Left colon (tissue), 2 donors: ENCODE results near the gene ZFC3H1. TPM values are rescaled to one million over a fixed set of nuclear protein-coding genes. Genes with fewer than 3 reads are reported as not detected.

ENCODE experiments used
- ATAC-seq: fragments of 200-7000 bp; cut with Tn5 transposase; one replicate; pipeline ENCODE4 v1.9.1; 2020; ENCODE audit warnings: mild to moderate bottlenecking, moderate library complexity
- DNase-seq, 2 donors: peaks; one replicate each; pipeline ENCODE4 v3.0.0-alpha.2; 2020
- intact Hi-C, 2 donors: fragments of 100-400 bp; cut with DNase I in 1 of 2; cut with micrococcal nuclease in 1 of 2; formaldehyde crosslinking; loops; one replicate each; pipeline versions ENCODE4 v1.11.2 to v1.14.0; 2022; cut with DNase I, micrococcal nuclease
- total RNA-seq, 2 donors: library from RNA; stranded (reverse); fragmentation: NEBNext Ultra II Directional; extraction: Animal tissue kit (Norgen Biotek cat#: 25700); gene quantifications; one replicate each; pipeline ENCODE4 v1.2.1, GENCODE V29; 2021
- donor health status: DM: no; HTN: no; CAD: no.
- donor health status: DM: yes; HTN: yes; CAD: no.

The ZFC3H1 gene
- total RNA-seq, 2 donors from 2014 or later = 41.3 to 42.1 TPM

DNA sequence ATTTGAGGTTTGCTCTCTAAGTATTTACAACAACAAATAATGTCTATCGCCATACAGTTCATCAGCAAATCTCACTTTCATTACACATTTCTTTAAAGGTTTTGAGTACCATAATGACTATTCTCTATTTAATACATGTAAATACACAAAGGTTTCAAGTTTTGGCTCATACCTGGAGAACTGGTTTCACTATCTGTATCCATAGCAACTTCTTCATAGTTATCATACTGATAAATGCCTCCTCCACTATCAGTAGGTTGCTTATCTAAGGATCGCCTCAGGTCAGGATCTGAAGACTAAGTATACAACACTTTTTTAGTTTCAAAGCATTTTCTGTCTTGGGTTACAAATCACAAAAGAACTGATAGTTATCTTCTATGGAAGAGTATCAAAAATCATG is 21.4 kb downstream of the ZFC3H1 start:
- ATAC-seq = no peak
- no peak for DNase-seq
- intact Hi-C loops = no loop called here

GRCh38 chr12:71641390-71641789 is 22.3 kb downstream of the ZFC3H1 start:
- no peak for DNase-seq
- no peak for ATAC-seq
- intact Hi-C loops = no loop called here

GRCh38 chr12:71640316-71640715 is 23.3 kb downstream of the ZFC3H1 start:
- ATAC-seq (no peak), DNase-seq (no peak)
- intact Hi-C loops = no loop called here

- intact Hi-C loops = loop anchor here in 1 of 2 donors (10.0 kb wide), 1 partner anchor 225 kb away; no protein-coding TSS in a partner anchor
- peak; percentile 60 for ATAC-seq
Measured at GRCh38 chr12:71639341-71639760, 24.3 kb downstream of the ZFC3H1 start.

GRCh38 chr12:71638499-71638898 is 25.1 kb downstream of the ZFC3H1 start:
- intact Hi-C loops = loop anchor here in 1 of 2 donors (10.0 kb wide), 1 partner anchor 224 kb away; no protein-coding TSS in a partner anchor
- DNase-seq (no peak), ATAC-seq (no peak)

More at GRCh38 chr12:71639341-71639760, 24.3 kb downstream of the ZFC3H1 start:
- no peak for DNase-seq

GRCh38 chr12:71636704-71637115 is 26.9 kb downstream of the ZFC3H1 start:
- intact Hi-C loops = loop anchor here in 1 of 2 donors (10.0 kb wide), 1 partner anchor 222 kb away; no protein-coding TSS in a partner anchor
- DNase-seq = no peak
- peak; percentile 71 for ATAC-seq

- intact Hi-C loops = no loop called here
- DNase-seq = no peak
- ATAC-seq = peak; percentile 59
Measured at GRCh38 chr12:71627438-71628002, 36.1 kb downstream of the ZFC3H1 start.

DNA sequence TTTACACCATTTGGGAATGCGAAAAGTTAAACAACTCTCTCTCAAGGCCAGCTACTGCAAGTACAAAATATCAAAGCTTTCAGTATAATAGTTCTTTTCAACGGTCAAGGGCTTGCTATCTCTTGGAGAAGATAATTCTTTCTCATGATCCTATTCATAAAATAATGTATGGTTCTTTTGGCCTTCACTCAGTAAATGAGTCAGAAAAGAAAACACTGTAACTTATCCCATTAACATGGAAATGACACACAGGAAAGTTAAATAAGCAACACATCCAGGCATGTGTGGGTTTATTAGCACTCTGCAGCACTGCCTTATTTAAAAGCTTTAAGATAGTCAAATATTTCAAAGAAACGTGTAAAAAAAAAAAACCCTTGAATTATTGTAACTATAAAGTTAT is 36.9 kb downstream of the ZFC3H1 start:
- peak; percentile 59 for ATAC-seq
- DNase-seq = no peak
- intact Hi-C loops = no loop called here

- DNase-seq = no peak
- intact Hi-C loops = no loop called here
- ATAC-seq = no peak
Measured at GRCh38 chr12:71626098-71626497, 37.5 kb downstream of the ZFC3H1 start.

DNA sequence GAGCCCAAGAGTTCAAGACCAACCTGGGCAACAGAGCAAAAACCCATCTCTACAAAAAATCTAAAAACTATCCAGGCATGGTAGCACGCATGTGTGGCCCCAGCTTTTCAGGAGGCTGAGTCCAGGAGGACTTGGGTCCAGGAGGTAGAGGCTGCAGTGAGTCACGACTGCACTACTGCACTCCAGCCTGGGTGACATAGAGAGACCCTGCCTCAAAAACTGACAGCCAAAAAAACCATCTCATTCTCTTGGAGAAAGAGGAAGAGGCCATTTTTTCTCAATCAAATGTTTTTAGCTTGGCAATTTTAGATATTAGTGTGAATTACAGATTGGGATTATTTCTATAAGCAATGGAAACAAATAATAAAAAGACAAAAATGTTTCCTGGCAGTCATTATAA is 38.2 kb downstream of the ZFC3H1 start:
- intact Hi-C loops = no loop called here
- no peak for ATAC-seq
- DNase-seq = no peak

DNA sequence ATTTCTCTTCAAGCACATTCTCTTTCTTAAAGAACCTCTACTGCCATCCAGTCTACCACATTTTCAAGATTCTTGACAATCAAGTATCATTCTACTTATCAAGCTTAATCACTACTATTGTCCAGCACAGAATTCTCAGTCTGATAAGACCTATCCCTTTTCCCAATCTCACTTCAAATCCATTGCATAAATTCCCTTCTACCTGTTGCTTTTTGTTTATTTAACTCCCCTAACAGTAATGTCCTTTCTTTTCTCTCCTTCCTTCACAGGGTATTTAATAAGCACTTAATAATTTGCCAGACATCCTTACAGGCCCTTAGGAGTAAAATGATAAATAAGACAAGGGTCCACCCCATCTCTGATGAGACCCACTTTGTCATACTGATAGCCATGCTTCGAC is 41.7 kb downstream of the ZFC3H1 start:
- intact Hi-C loops = no loop called here
- ATAC-seq (no peak), DNase-seq (no peak)

DNA sequence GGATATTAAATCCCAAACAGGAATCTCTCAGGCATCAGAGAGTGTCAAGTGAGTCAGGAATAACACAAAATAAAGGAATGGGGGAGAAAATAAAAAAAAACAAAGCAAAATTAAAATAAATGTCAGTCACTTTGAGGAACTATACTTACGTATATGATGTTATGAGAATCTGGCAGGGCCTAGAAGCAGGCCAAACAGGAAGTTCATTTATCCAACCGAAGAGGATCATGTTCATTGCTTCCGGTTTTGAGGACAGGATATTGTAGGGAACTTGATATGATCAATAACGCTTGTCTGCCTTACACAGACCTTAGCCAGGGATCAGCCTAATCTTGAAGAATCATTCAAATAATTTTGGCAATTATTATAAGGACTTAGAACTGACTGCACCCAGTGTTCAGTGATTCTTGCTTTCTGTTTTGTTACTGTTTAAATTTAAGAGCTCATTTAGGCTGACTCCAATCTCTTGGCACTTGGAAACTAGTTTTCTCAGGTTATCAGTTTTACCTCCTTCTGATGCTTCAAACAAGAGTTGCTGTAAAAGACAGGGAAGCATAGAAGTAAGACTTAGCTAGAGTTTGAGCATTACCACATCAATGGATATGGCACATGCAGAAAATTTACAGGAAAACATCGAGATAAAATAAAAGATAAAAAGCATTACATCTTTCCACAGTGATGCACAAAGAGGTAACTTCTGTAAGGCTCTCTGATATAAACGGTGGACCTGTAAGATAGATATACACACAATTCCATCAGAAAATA is 53.4 kb downstream of the ZFC3H1 start:
- intact Hi-C loops = no loop called here
- DNase-seq (no peak), ATAC-seq (no peak)

GRCh38 chr12:71607494-71608330 is 55.9 kb downstream of the ZFC3H1 start:
- ATAC-seq (peak; percentile 59), DNase-seq (no peak)
- intact Hi-C loops = no loop called here

- DNase-seq = no peak
- intact Hi-C loops = no loop called here
- no peak for ATAC-seq
Measured at GRCh38 chr12:71605039-71605438, 58.6 kb downstream of the ZFC3H1 start.

DNA sequence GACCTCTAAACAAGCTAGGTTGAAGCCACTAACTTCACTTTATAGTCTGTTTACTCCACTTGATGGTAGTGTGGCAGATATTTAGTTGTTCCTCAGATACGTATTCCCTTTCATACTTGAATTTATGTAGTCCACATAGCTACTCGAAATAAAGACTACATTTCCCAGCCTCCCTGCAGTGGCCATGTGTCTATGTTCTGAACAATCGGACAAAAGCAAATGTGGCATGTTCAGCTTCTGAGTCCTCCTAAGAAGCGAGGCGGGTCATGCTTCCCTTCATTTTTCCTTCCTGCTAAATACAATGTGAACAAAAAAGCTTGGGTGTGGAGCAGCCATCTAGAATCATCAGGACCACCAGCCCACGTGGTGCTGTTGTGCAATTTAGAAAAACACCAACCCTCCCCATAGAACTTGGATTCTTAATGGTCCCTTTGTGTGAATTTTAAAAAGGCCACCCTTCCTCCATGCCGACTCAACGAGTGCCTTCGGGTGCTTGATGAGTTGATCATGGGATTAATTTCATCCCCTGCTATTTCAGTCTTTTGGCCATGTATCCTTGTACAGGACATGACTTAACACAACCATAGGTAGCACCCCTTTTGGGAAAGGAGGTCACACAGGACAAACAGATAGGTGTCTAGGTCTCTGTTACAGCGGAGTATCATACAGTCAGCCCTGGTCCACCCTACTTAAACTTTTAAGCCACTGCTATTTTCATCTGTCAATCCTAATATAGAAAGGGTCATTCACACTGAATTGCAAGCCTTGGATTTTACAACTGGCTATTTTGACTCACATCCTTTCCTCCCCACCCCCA is 60.7 kb downstream of the ZFC3H1 start:
- intact Hi-C loops = no loop called here
- ATAC-seq (peak; percentile 9), DNase-seq (no peak)

DNA sequence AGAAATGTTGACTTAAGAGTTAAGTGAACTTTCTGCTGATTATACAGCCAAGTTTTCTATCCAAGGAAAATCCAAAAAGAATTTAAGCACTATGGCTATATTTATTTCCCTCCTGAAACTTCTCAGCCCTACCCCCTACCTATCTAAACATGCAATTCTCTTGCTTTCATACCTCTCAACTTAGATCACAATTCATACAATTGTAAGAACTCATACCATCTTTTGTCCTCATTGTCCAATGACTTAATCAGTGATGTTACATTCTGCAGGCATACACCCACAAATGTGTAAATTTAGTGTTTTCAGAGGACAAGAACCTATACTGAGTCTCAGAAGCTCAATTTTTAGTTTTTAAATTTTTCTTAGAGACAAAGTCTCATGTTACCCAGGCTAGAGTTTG is 62.1 kb downstream of the ZFC3H1 start:
- ATAC-seq = no peak
- intact Hi-C loops = no loop called here
- no peak for DNase-seq

DNA sequence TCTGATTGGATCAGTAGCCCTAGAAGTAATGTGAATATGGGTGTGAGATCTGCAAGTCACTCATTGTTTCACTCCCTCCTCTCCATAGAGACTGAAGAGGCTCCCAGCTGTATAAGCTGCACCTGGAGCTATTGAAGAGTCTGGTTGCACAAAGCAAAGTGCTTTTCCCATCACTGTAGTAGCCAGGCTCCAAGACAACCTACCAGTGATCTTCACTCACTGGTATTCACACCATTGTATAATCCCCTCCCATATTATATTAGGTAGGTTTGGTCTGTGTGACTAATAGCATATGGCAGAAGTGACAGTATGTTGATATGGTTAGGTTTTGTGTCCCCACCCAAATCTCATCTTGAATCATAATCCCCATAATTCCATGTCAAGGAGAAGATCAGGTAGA is 64.4 kb downstream of the ZFC3H1 start:
- DNase-seq = no peak
- intact Hi-C loops = no loop called here
- no peak for ATAC-seq

- DNase-seq = peak in 1 of 2 donors; percentile 32
- ATAC-seq = peak; percentile 26
- intact Hi-C loops = no loop called here
Measured at GRCh38 chr12:71594214-71594948, 69.3 kb downstream of the ZFC3H1 start.
